ENCODE results near the gene R3HDM1.

DNA sequence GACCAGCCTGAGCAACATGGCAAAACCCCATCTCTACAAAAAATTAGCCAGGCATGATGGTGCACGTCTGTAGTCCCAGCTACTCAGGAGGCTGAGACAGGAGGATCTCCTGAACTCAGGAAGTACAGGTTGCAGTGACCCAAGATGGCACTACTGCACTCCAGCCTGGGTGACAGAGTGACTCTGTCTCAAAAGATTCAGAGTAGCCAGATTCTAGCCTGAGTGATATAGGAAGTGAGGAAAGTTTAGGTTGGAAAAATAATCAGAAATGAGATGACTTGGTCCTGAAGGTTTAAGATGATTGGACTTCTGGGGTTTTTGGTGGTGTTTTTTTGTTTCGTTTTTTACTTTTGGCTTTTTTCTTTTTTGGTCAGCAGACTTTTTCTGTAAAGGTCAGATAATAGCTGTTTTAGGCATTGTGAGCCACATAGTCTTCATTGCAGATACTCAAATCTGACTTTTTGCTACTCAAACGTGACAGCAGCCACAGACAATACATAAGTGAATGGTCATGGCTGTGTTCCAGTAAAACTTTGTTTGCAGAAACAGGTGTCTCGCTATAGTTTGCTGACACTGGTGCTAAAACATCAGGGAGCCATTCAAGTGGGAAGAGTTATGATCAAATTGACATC lies 106.3 kb downstream of the R3HDM1 start:
- TF ChIP-seq, protein P1, sequence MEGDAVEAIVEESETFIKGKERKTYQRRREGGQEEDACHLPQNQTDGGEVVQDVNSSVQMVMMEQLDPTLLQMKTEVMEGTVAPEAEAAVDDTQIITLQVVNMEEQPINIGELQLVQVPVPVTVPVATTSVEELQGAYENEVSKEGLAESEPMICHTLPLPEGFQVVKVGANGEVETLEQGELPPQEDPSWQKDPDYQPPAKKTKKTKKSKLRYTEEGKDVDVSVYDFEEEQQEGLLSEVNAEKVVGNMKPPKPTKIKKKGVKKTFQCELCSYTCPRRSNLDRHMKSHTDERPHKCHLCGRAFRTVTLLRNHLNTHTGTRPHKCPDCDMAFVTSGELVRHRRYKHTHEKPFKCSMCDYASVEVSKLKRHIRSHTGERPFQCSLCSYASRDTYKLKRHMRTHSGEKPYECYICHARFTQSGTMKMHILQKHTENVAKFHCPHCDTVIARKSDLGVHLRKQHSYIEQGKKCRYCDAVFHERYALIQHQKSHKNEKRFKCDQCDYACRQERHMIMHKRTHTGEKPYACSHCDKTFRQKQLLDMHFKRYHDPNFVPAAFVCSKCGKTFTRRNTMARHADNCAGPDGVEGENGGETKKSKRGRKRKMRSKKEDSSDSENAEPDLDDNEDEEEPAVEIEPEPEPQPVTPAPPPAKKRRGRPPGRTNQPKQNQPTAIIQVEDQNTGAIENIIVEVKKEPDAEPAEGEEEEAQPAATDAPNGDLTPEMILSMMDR (conservative IDR thresholded peaks at IDR 0.05 in 1 of 2, IDR thresholded peaks at IDR 0.05 in 1 of 2; ENCODE audit: low read depth in 1 of 2, low read length in 2 of 2), result no peak
- no peak for TF ChIP-seq EZH2 (IDR thresholded peaks at IDR 0.05; ENCODE audit: low read length, missing control alignments)
